WTC11 (cell line): ENCODE data around the gene STPG2.

Experiments used
- CBFB ChIP-seq: sonication (generic); formaldehyde crosslinking; IDR thresholded peaks from 2 replicates; pipeline ENCODE4 v1.8.1; 2022; ENCODE audit warnings: mild to moderate bottlenecking, low read depth, missing genetic modification reagents
- USF1 ChIP-seq: sonication (generic); formaldehyde crosslinking; IDR thresholded peaks from 2 replicates; pipeline ENCODE4 v1.8.0; 2022; ENCODE audit warnings: mild to moderate bottlenecking, missing genetic modification reagents
- TF ChIP-seq, protein P1 (sequence below): fragments of 200-600 bp; IDR thresholded peaks from 2 replicates; pipeline ENCODE4 v1.8.0; 2022; ENCODE audit warnings: antibody characterized with exemption

GRCh38 chr4:98006060-98006459 is 137.2 kb downstream of the STPG2 start:
- no peak for TF ChIP-seq USF1
- TF ChIP-seq, protein P1, sequence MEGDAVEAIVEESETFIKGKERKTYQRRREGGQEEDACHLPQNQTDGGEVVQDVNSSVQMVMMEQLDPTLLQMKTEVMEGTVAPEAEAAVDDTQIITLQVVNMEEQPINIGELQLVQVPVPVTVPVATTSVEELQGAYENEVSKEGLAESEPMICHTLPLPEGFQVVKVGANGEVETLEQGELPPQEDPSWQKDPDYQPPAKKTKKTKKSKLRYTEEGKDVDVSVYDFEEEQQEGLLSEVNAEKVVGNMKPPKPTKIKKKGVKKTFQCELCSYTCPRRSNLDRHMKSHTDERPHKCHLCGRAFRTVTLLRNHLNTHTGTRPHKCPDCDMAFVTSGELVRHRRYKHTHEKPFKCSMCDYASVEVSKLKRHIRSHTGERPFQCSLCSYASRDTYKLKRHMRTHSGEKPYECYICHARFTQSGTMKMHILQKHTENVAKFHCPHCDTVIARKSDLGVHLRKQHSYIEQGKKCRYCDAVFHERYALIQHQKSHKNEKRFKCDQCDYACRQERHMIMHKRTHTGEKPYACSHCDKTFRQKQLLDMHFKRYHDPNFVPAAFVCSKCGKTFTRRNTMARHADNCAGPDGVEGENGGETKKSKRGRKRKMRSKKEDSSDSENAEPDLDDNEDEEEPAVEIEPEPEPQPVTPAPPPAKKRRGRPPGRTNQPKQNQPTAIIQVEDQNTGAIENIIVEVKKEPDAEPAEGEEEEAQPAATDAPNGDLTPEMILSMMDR = no peak
- no peak for TF ChIP-seq CBFB (CRISPR knock-in tag)
